ENCODE measurements around the gene BICDL1. TPM values are rescaled to one million over a fixed set of nuclear protein-coding genes. Genes with fewer than 3 reads are reported as not detected.

BICDL1 gene
- total and polyA plus RNA-seq, 7 donors, result 0.16 to 13.1 (median 1.4) TPM

- Histone ChIP-seq H3K27ac (no peak overlapping the region), H3K4me3 (no peak overlapping the region), H3K9me3 (no peaks in the 10 kb centered on the region), H3K27me3 (no peaks in the 10 kb centered on the region), H3K36me3 (peaks cover 13 to 48% (median 33%) of the 10 kb centered on the region in 4 donors), H3K4me1 (peaks cover 0 to 34% (median 22%) of the 10 kb centered on the region in 4 donors)
- no peak for DNase-seq
- 86 to 90% methylated on average over 8 of the region's 8 CpGs for WGBS, 2 donors
- TF ChIP-seq POLR2AphosphoS5 (IDR thresholded peaks at IDR 0.05) (no peak), POLR2A (IDR thresholded peaks at IDR 0.05) (no peak), CTCF (IDR thresholded peaks at IDR 0.05) (no peak), EP300 (IDR thresholded peaks at IDR 0.05) (no peak)
- intact Hi-C loops (cut with DNase I), result no loop called here
Measured at GRCh38 chr12:120095736-120096135, 106.7 kb downstream of the BICDL1 start.

- DNase-seq, result no peak
- TF ChIP-seq POLR2A (IDR thresholded peaks at IDR 0.05) (no peak), CTCF (IDR thresholded peaks at IDR 0.05) (no peak), EP300 (IDR thresholded peaks at IDR 0.05) (no peak), POLR2AphosphoS5 (IDR thresholded peaks at IDR 0.05) (no peak)
- Histone ChIP-seq H3K27me3 (no peaks in the 10 kb centered on the region), H3K4me1 (peaks cover 0 to 44% (median 32%) of the 10 kb centered on the region in 4 donors), H3K27ac (no peak overlapping the region), H3K9me3 (no peaks in the 10 kb centered on the region), H3K36me3 (peaks cover 13 to 50% (median 33%) of the 10 kb centered on the region in 4 donors), H3K4me3 (no peak overlapping the region)
- intact Hi-C loops (cut with DNase I), result no loop called here
- 93 to 96% methylated on average over 34 of the region's 34 CpGs for WGBS, 2 donors
Measured at GRCh38 chr12:120096671-120097202, 107.7 kb downstream of the BICDL1 start.

- Histone ChIP-seq H3K4me3 (no peak overlapping the region), H3K4me1 (peaks cover 0 to 51% (median 35%) of the 10 kb centered on the region in 4 donors), H3K36me3 (peaks cover 23 to 71% (median 48%) of the 10 kb centered on the region in 4 donors), H3K27me3 (no peaks in the 10 kb centered on the region), H3K27ac (no peak overlapping the region), H3K9me3 (no peaks in the 10 kb centered on the region)
- no peak for TF ChIP-seq POLR2AphosphoS5 (IDR thresholded peaks at IDR 0.05)
- TF ChIP-seq EP300 (IDR thresholded peaks at IDR 0.05), result no peak
- TF ChIP-seq POLR2A (IDR thresholded peaks at IDR 0.05), result no peak
- no peak for DNase-seq
- intact Hi-C loops (cut with DNase I), result no loop called here
- WGBS, 2 donors, result 97% methylated on average over 36 of the region's 36 CpGs
Measured at GRCh38 chr12:120098756-120099470, 109.9 kb downstream of the BICDL1 start.

- TF ChIP-seq CTCF (IDR thresholded peaks at IDR 0.05) (no peak), POLR2AphosphoS5 (IDR thresholded peaks at IDR 0.05) (no peak), EP300 (IDR thresholded peaks at IDR 0.05) (no peak)
- peaks cover 23 to 71% (median 48%) of the 10 kb centered on the region in 4 donors for H3K36me3 ChIP-seq
- peak overlapping the region in 1 of 4 donors; percentile 56 for H3K27ac ChIP-seq
- no peaks in the 10 kb centered on the region for H3K9me3 ChIP-seq
- no peaks in the 10 kb centered on the region for H3K27me3 ChIP-seq
- intact Hi-C loops (cut with DNase I), result no loop called here
- H3K4me1 ChIP-seq, result peaks cover 0 to 44% (median 29%) of the 10 kb centered on the region in 4 donors
- WGBS, 2 donors, result 95% methylated on average over 11 of the region's 11 CpGs
- H3K4me3 ChIP-seq, result no peak overlapping the region
- DNase-seq, result no peak
Measured at GRCh38 chr12:120099738-120100137, 110.7 kb downstream of the BICDL1 start.

- peak; percentile 92 for DNase-seq
- 78 to 83% methylated on average over 21 of the region's 21 CpGs for WGBS, 2 donors
- H3K27ac ChIP-seq, result peak overlapping the region; percentile 56 to 67 (median 62)
- H3K27me3 ChIP-seq, result no peaks in the 10 kb centered on the region
- H3K4me3 ChIP-seq, result no peak overlapping the region
- H3K4me1 ChIP-seq, result peaks cover 0 to 36% (median 25%) of the 10 kb centered on the region in 4 donors
- H3K36me3 ChIP-seq, result peaks cover 23 to 76% (median 48%) of the 10 kb centered on the region in 4 donors
- intact Hi-C loops (cut with DNase I), result no loop called here
- TF ChIP-seq EP300 (IDR thresholded peaks at IDR 0.05) (no peak), POLR2AphosphoS5 (IDR thresholded peaks at IDR 0.05) (peak in 2 of 4 donors; percentile 16 to 39)
- no peaks in the 10 kb centered on the region for H3K9me3 ChIP-seq
Measured at GRCh38 chr12:120100630-120101029, 111.6 kb downstream of the BICDL1 start.
